Stimulated activated CD4-positive, alpha-beta T cell treated with anti-CD3 and anti-CD28 coated beads, Interleukin-4, amount 100 ng/mL, for 48 hours (primary cell): ENCODE measurements around the gene DNALI1.
A peak's percentile ranks its signal among the peaks of the same experiment; 100 is the strongest.

Source experiments
- DNase-seq, 2 donors: peaks; one replicate each; pipeline ENCODE4 v3.0.0-alpha.2; 2020; ENCODE audit warnings: low read depth in 2 of 2

The DNALI1 gene

DNA sequence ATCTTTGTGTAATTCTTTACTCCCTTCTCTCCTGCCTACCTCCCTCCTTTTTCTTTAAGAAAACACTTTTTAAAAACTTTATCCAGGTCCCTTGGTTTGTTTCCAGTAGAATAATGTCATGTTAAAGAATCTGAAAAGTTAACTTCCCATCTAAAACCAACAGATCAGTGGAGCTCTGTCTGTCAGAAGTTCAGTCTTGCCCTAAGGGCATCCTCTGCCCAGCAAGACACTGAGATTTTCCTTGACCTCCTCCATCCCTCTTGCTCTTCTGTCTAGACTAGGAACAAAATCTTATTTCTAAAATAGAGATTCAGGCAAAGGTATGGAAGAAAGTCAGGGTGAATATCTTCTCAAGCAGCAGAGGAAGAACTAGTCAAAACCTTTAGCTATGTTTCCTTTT, 44.7 kb downstream of the DNALI1 start:
- DNase-seq = no peak

DNA sequence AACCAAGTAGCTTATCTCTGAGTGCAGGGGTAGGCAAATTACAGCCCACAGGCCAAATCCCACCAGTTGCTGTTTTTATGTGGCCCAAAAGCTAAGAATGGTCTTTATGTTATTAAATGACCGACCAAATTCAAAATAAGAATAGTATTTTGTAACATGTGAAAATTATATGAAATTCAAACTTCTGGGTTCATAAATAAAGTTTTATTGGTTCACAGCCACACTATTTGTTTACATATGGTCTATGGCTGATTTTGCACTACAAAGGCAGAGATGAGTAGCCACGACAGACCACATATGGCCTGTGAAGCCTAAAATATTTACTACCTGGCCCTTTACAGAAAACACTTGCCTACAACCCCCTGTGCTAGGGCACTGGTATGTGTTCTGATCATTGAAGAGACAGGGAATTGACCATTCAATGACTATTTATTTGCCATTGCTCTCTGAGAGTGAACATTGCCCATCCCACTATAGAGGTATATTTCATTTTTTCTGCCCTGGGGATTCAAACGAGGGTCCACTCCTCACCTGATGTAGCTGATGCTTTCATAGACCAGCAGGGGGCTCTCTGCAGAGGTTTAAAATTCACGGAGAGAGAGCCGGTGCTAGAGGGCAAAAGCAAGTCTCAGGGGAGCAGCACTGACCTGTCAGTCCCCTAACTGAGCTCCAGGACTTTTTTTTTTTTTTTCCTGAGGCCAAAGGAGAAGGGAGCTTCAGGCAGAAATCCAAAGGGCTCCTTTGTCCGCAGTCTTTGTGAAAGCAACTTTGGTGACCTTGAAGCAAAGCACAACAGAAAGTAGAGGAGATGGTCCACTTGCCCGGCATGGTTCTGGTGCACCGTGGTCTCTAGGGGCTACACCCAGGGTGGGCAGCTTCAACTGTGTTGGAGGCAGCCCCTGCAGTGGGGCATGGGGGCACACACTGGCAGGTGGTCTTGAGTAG, 46.3 kb downstream of the DNALI1 start:
- DNase-seq = peak in 1 of 2 donors; percentile 15

DNA sequence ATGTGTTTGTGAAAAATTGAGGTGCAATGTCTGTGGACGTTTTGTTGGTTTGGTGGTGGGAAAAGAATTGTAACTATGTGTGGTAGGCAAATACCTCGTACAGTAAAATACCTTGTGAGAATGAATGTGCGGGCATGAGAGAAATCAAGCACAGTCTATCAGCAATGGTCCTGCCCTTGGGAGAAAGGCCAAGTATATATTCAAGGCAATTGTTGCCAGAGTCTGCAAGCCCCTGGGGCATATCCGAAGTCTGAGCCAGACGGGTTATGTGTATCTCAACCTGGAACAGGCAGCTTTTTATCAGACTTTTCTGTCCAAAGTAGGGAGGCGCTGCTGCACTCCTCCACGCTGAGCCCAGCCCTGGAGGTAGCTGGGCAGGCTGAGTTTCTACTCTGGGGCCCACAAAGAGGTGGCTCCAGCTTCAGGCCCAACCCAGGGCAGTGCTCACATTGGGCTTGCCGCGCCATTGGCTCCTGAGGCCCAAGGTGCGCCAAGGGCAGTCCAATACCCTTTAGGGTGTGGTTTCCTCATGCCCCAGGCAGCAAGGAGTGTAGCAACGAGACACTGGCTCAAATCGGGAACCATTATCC, 48.4 kb downstream of the DNALI1 start:
- DNase-seq = no peak

DNA sequence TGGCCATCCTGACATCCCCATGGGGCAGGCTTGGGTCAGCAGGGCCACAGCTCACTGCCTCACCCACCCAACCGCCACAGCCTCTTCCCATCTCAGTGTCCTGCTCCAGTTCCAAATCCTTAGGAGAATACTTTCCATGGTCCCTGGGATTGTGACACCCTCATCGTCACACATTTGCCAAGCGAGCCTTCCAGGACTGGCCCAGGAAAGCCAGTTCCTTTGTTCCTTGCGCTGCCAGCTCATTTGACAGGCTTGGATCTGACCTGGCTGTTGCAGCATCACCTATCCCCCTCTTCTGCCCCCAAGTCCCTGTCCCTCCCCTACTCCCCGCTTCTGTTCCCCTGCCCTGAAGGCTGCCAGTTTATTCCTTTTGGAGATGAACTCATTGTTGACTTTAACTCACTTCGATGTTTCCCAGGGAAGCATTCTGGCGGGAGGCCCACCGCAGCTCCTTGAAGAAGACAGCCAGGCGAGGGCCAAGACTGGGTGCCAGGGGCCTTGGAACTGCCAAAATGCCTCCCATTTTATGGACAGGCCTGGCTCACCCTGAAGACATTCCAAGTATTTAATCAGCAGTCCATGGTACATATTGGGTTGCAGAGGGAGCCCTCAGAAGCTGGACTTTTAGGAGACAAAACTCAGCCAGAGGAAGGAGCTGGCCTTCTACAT, 49.2 kb downstream of the DNALI1 start:
- DNase-seq = no peak

DNA sequence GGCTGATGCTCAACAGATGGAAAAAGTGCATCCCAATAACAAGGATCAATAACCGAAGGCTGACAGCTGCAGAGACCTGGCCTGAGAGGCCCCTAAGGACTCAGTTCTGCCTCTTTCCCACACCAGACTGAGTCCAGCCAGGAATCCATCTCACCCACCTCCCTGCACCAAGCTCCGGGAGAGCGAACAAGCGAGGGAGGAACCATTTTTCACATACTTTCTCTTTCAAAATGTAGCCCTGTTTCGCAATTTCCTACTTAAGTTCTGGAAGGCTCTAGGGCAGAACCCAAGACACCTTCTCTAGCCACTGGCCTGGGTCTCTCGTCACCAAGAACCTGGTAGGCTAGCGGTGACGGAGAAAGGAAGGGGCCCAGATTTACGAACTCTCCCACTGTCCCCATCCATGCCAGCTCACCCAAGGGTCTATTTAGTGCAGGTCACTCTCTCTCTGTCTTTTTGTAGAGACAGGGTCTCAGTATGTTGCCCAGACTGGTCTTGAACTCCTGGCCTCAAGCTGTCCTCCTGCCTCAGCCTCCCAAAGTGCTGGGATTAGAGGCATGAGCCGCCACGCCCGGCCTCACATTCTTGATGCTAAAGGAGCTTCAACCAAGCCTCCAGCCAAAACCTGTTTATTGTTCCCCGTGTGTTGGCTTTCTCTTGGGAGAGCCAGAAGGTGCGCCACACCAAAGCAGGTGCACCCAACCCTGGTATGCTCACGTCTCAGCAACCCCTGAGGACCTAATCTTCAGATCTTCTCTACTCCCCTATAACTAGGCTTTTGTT, 49.9 kb downstream of the DNALI1 start:
- DNase-seq = no peak

DNA sequence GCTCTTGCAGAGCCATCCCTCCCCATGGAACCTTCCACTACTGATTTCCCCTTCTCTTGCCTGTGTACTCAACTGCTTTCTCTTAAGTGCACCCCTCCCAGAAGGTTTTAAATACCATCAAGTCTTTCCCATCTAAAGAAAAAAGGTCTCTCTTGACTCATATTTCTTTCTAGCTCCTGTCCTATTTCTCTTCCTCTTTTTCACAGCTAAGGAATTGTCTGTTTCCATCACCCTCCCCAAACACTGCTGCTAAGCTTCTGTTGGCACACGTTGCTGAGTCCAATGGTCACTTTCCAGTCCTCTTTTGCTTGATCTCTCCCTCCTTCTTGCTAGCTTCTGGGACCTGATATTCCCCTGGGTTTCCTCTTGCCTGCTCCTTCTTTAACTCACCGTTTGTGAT, 52.3 kb downstream of the DNALI1 start:
- DNase-seq = no peak

DNA sequence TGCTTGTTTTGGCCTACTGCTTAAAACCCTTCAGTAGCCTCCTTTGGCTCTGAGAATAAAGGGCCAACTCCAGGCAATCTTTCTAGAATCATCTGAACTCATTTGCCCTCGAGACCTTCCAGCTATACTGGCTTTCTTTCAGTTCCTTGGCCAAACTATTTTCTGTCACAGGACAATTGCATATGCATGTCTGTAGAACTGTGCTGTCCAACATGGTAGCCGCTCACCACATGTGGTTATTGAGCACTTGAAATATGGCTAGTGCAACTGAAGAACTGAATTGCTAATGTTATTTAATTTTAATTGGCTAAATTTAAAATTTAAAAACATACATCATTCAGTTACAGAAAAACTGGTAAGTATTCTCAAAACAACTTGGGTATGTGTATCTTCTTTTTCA, 53.3 kb downstream of the DNALI1 start:
- no peak for DNase-seq

DNA sequence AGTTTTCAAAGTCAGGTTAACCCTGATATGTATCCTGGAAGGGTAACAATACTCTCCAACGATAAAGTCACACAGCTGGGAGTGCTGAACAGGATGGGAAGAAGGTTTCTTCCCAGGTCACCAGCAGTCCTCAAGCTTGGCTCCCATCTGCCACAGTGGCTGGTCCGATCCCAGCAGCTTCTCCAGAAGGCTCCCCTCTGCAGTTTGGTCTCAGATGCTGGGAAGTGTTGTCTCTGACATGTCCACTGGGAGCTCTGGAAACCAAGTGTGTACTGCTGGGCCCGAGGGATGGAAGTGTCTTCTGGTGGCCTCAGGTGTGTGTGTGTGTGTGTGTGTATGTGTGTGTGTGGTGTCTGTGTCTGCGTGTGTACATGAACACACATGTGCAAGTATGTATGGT, 55.4 kb downstream of the DNALI1 start:
- DNase-seq = no peak

DNA sequence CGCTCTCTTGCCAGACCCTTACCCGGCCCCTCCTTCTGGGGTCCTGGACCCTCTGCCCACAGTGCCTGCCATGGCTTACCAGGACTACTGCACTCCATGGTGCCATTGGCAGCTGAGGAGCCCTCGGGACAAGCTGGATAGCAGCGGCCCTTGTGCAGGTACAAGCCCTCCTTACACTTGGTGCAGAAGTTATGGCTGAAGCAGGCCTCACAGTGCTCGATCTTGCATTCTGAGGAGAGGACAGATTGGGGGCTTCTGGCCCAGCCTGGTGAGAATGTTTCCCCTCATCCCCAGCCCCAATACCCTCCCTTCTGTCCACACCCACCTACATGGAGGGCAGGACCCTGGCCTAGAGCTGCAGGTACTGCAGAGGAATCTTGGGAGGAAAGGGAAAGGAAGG, 57.4 kb downstream of the DNALI1 start:
- no peak for DNase-seq

DNA sequence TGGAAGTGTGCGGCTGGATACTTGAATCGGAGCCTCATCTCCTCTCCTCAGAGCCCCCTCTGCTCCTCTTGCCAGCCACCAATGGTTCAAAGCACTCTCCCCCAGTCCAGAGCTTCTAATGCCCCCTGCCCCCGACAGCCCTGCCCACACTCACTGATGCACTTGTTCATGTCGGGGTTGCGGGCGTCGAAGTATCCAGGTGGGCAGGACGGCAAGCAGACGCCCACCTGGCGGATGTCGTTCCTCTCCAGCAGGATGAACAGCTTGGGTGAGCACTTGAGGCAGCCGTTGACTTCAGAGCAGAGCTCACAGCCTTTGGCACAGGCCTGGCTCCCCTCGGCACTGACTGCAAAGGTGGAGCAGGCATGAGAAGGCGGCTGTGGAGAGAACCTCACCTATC, 59.6 kb downstream of the DNALI1 start:
- DNase-seq = no peak
